ENCODE data around the gene NXPH4. TPM values are rescaled to one million over a fixed set of nuclear protein-coding genes. Genes with fewer than 3 reads are reported as not detected.

NXPH4 gene
- total RNA-seq, 1 donor: not detected

GRCh38 chr12:57182918-57183575 lies 33.5 kb upstream of the NXPH4 start:
- peak; percentile 50 to 72 (median 58) for DNase-seq (ENCODE audit: low read depth in 2 of 3, low spot score in 2 of 3)

GRCh38 chr12:57183939-57184725 lies 32.5 kb upstream of the NXPH4 start:
- DNase-seq (ENCODE audit: low read depth in 2 of 3, low spot score in 2 of 3): no peak

- DNase-seq (ENCODE audit: low read depth in 2 of 3, low spot score in 2 of 3): no peak
Observed at GRCh38 chr12:57185403-57185802, 31.2 kb upstream of the NXPH4 start.

- DNase-seq (ENCODE audit: low read depth in 2 of 3, low spot score in 2 of 3): no peak
Observed at GRCh38 chr12:57185906-57186508, 30.6 kb upstream of the NXPH4 start.

- no peak for DNase-seq (ENCODE audit: low read depth in 2 of 3, low spot score in 2 of 3)
Observed at GRCh38 chr12:57187222-57188089, 29.1 kb upstream of the NXPH4 start.

GRCh38 chr12:57188090-57188425 lies 28.5 kb upstream of the NXPH4 start:
- DNase-seq (ENCODE audit: low read depth in 2 of 3, low spot score in 2 of 3): no peak

DNA sequence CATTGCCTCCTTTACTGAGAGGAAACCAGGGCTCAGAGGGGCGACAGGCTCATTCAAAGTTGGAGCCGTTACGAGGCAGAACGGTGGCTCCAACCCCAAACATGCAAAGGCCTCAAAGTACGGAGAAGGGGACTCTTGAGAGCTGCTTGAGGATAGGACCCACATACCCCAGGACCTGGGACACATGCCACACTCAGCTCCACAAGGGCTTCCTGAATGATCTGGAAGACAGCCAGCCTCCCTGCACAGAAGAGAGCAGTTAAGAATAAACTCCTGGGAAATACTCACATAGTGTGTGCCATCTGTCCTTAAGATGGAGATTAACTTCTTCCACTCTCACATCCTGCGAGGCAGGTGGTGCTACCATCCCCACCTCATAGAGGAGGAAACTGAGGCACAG lies 26.6 kb upstream of the NXPH4 start:
- DNase-seq (ENCODE audit: low read depth in 2 of 3, low spot score in 2 of 3): peak in 1 of 3 donors; percentile 29

DNA sequence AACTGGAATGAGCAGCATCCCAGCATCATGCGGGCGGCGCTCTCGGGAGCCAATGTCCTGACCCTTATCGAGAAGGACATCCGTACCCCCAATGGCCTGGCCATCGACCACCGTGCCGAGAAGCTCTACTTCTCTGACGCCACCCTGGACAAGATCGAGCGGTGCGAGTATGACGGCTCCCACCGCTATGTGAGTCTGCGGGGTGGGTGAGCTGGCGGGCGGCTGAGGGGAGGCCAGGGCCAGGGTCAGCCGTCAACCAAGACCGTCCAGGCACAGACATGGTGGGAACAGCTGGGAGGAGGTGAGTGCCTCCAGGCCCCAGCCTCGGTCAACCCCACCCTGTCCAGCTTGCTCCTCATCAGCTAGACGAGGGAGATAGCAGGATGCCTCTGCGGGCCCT lies 25.8 kb upstream of the NXPH4 start:
- DNase-seq (ENCODE audit: low read depth in 2 of 3, low spot score in 2 of 3): no peak

GRCh38 chr12:57191410-57191809 lies 25.2 kb upstream of the NXPH4 start:
- no peak for DNase-seq (ENCODE audit: low read depth in 2 of 3, low spot score in 2 of 3)

DNA sequence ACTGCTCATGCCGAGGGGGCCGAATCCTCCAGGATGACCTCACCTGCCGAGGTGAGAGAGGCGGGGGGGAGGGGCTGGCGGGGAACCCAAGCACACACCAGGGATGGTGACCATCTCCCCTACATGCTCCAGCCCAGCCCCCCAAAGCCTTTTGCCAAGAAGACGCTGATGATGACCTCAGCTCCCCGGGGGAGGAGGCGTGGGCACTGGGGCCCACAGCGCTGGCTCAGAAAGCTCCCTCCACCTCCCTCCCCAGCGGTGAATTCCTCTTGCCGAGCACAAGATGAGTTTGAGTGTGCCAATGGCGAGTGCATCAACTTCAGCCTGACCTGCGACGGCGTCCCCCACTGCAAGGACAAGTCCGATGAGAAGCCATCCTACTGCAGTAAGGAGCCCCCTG lies 23.7 kb upstream of the NXPH4 start:
- DNase-seq (ENCODE audit: low read depth in 2 of 3, low spot score in 2 of 3): no peak

DNA sequence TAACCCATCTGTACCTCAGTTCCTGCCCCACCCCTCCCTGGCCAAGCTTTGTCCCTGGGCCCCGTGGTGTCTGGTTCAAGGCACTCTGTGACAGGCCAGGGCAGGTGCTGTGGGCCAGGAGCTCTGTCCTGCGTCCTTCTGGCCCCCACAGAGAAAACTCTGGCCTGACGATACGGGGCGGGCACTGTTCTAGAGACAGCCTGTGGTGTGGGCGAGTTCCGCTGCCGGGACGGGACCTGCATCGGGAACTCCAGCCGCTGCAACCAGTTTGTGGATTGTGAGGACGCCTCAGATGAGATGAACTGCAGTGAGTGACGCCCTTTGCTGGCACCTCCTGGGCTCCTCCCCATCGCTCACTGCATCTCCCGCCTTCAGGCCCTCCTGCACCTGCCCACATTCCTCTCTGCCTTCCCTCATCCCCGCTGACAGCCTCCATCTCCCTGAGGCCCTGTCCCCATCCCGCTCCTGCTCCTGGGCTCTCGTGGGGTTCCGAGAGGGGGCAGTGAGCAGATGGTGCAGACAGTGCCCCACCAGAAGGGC lies 22.8 kb upstream of the NXPH4 start:
- no peak for DNase-seq (ENCODE audit: low read depth in 2 of 3, low spot score in 2 of 3)

GRCh38 chr12:57194253-57194652 lies 22.3 kb upstream of the NXPH4 start:
- DNase-seq (ENCODE audit: low read depth in 2 of 3, low spot score in 2 of 3): no peak

DNA sequence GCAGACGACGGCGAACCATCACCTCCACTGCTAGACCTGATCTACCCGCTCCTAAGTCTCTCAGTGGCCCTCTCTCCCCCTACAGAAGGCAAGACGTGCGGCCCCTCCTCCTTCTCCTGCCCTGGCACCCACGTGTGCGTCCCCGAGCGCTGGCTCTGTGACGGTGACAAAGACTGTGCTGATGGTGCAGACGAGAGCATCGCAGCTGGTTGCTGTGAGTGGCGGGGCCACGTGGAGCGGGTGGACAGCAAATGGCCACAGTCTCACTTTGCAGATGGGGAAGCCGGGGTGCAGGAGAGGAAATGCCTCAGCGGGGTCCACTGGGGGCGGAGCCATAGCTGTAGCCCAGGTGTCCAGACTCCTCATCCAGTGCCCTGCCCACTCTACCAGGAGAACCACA lies 21.4 kb upstream of the NXPH4 start:
- DNase-seq (ENCODE audit: low read depth in 2 of 3, low spot score in 2 of 3): no peak

DNA sequence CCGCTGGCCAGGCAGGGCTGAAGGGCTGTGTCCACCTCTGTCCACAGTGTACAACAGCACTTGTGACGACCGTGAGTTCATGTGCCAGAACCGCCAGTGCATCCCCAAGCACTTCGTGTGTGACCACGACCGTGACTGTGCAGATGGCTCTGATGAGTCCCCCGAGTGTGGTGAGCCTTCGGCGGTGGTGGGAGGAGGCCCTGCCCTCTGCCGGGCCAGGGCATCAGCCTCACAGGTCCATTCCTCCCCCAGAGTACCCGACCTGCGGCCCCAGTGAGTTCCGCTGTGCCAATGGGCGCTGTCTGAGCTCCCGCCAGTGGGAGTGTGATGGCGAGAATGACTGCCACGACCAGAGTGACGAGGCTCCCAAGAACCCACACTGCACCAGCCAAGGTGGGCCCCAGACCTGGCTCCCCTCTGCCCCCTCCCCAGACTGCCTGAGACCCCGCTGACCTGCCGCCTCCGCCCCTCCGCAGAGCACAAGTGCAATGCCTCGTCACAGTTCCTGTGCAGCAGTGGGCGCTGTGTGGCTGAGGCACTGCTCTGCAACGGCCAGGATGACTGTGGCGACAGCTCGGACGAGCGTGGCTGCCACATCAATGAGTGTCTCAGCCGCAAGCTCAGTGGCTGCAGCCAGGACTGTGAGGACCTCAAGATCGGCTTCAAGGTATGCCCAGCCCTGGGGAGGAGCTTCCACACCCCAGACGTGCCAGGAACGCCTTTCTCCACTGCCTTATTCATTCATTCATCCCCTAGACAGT lies 20.8 kb upstream of the NXPH4 start:
- DNase-seq (ENCODE audit: low read depth in 2 of 3, low spot score in 2 of 3): no peak

- no peak for DNase-seq (ENCODE audit: low read depth in 2 of 3, low spot score in 2 of 3)
Observed at GRCh38 chr12:57196439-57196838, 20.2 kb upstream of the NXPH4 start.

DNA sequence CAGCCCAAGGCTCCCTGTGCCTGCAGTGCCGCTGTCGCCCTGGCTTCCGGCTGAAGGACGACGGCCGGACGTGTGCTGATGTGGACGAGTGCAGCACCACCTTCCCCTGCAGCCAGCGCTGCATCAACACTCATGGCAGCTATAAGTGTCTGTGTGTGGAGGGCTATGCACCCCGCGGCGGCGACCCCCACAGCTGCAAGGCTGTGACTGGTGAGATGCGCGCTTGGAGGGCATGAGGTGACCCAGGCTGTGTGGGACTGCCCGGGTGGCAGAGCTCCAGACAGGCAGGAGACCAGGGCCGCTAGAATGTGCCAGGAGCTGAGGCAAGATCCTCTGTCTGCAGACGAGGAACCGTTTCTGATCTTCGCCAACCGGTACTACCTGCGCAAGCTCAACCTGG lies 19.6 kb upstream of the NXPH4 start:
- no peak for DNase-seq (ENCODE audit: low read depth in 2 of 3, low spot score in 2 of 3)

DNA sequence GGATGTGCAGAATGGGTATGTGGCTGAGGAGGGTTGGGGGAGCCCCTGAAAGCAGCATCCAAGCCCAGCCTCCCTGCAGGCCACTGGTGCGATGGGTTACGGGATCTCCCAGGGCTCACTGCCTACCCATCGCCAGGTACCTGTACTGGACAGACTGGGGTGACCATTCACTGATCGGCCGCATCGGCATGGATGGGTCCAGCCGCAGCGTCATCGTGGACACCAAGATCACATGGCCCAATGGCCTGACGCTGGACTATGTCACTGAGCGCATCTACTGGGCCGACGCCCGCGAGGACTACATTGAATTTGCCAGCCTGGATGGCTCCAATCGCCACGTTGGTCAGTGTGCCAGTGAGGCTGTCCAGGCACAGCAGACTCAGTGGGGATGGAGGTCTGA lies 18.3 kb upstream of the NXPH4 start:
- no peak for DNase-seq (ENCODE audit: low read depth in 2 of 3, low spot score in 2 of 3)

- DNase-seq (ENCODE audit: low read depth in 2 of 3, low spot score in 2 of 3): no peak
Observed at GRCh38 chr12:57199191-57199590, 17.4 kb upstream of the NXPH4 start.

- no peak for DNase-seq (ENCODE audit: low read depth in 2 of 3, low spot score in 2 of 3)
Observed at GRCh38 chr12:57200497-57200896, 16.1 kb upstream of the NXPH4 start.

- DNase-seq (ENCODE audit: low read depth in 2 of 3, low spot score in 2 of 3): no peak
Observed at GRCh38 chr12:57201219-57201618, 15.4 kb upstream of the NXPH4 start.
